HepG2 (cell line): ENCODE data around the gene VAC14. TPM values are rescaled to one million over a fixed set of nuclear protein-coding genes. Genes with fewer than 3 reads are reported as not detected.

ENCODE experiments used
- ATAC-seq: fragments of 200-7000 bp; cut with Tn5 transposase; 3 replicates; pipeline ENCODE4 v1.9.1; 2020; ENCODE audit warnings: mild to moderate bottlenecking, moderate library complexity
- BruUV-seq: library from RNA; stranded (reverse); fragments of 400-500 nt; replicated peaks from 2 replicates; lab custom pipeline; 2021; lab: Mats Ljungman, UMichigan
- CTCF ChIA-PET: fragments of 300-600 bp; formaldehyde crosslinking; extraction: SDS; loops from one replicate; lab custom pipeline; 2021; ENCODE audit warnings: low total read pairs, inconsistent platforms, low intra/inter-chr PET ratio; lab: Yijun Ruan, JAX
- POLR2A ChIA-PET: fragments of 350-600 bp; sonication (Branson Sonifier 250); formaldehyde crosslinking; loops from one replicate; lab custom pipeline; 2020; ENCODE audit warnings: antibody characterized with exemption, inconsistent platforms; lab: Yijun Ruan, JAX
- DNase-seq: peaks from one replicate; pipeline ENCODE4 v3.0.0-alpha.2; 2015; ENCODE audit warnings: low spot score
- FAIRE-seq: peaks from 3 replicates; lab custom pipeline; 2011; peaks lifted over from hg19 to GRCh38; lab: Jason Lieb, UNC
- H2AFZ ChIP-seq: one replicate; pipeline ENCODE4 v1.6.1; 2011; ENCODE audit warnings: low read length, inconsistent platforms
- H3K27ac ChIP-seq: fragments of 300-600 bp; 3 replicates; pipeline ENCODE4 v1.8.0; 2011; ENCODE audit warnings: mixed run types, mild to moderate bottlenecking, mixed read lengths, low read length, inconsistent platforms; ENCODE audit not compliant: insufficient read depth; ENCODE audit errors: extremely low read length
- H3K27me3 ChIP-seq, 2 experiments: fragments of 200-600 bp in 1 of 2; 2 replicates in 1 of 2; 3 replicates in 1 of 2; pipeline versions ENCODE4 v1.6.0 to v1.8.0; 2011; ENCODE audit warnings: low read length in 2 of 2, mild to moderate bottlenecking in 2 of 2, moderate library complexity in 2 of 2, inconsistent platforms in 1 of 2; ENCODE audit not compliant: insufficient read depth in 2 of 2, control insufficient read depth in 1 of 2
- H3K36me3 ChIP-seq, 2 experiments: fragments of 200-600 bp in 1 of 2; replicated peaks in 1 of 2; 2 replicates in 1 of 2; 3 replicates in 1 of 2; pipeline versions ENCODE4 v1.5.1 to v1.8.0; 2011; ENCODE audit warnings: low read length in 2 of 2, inconsistent platforms in 1 of 2; ENCODE audit not compliant: insufficient read depth in 2 of 2, control insufficient read depth in 1 of 2
- H3K4me1 ChIP-seq: 2 replicates; pipeline ENCODE4 v1.5.1; 2012; ENCODE audit warnings: low read length, inconsistent platforms; ENCODE audit not compliant: insufficient read depth
- H3K4me2 ChIP-seq: 2 replicates; pipeline ENCODE4 v1.6.0; 2011; ENCODE audit warnings: low read depth, low read length, inconsistent platforms
- H3K4me3 ChIP-seq, 3 experiments: fragments of 200-600 bp in 1 of 3; sonication (generic), shearing (Covaris generic) in 1 of 3; replicated peaks in 1 of 3; 2 replicates each; pipeline ENCODE4 v1.5.1; 2011 to 2016; ENCODE audit warnings: low read length in 3 of 3, inconsistent platforms in 2 of 3, low read depth in 2 of 3, mild to moderate bottlenecking in 2 of 3, control low read depth in 1 of 3, mixed read lengths in 1 of 3; ENCODE audit not compliant: insufficient read depth in 1 of 3
- H3K79me2 ChIP-seq: one replicate; pipeline ENCODE4 v1.6.1; 2011; ENCODE audit warnings: low read length, inconsistent platforms; ENCODE audit not compliant: insufficient read depth
- H3K9ac ChIP-seq: 2 replicates; pipeline ENCODE4 v1.6.0; 2011; ENCODE audit warnings: mild to moderate bottlenecking, low read depth, low read length, inconsistent platforms; ENCODE audit not compliant: insufficient read depth
- H3K9me3 ChIP-seq: 2 replicates; pipeline ENCODE4 v1.5.1; 2012; ENCODE audit warnings: mild to moderate bottlenecking, low read length
- H4K20me1 ChIP-seq: 2 replicates; pipeline ENCODE4 v1.6.0; 2011; ENCODE audit warnings: inconsistent platforms, mild to moderate bottlenecking, low read length, moderate library complexity; ENCODE audit not compliant: insufficient read depth
- HNRNPL ChIP-seq: fragments of 200-400 bp; formaldehyde crosslinking; IDR thresholded peaks from 2 replicates; pipeline ENCODE4 v1.6.1; 2017; ENCODE audit warnings: mild to moderate bottlenecking, low read depth, low read length
- JUNB ChIP-seq: sonication (generic); formaldehyde crosslinking; IDR thresholded peaks from 2 replicates; pipeline ENCODE4 v1.8.0; 2022; ENCODE audit warnings: missing genetic modification reagents, mild to moderate bottlenecking, borderline replicate concordance
- KDM6A ChIP-seq: IDR thresholded peaks from 2 replicates; pipeline ENCODE4 v1.6.1; 2016; ENCODE audit warnings: low read depth
- PCBP2 ChIP-seq: fragments of 200-400 bp; formaldehyde crosslinking; optimal IDR thresholded peaks from 2 replicates; pipeline ENCODE3; 2018; ENCODE audit warnings: low read length, low read depth; ENCODE audit not compliant: poor library complexity, severe bottlenecking
- POLR2G ChIP-seq: fragments of 200-400 bp; formaldehyde crosslinking; IDR thresholded peaks from 2 replicates; pipeline ENCODE4 v1.6.1; 2018; ENCODE audit warnings: mild to moderate bottlenecking, low read depth, low read length, moderate library complexity
- ZFP90 ChIP-seq: sonication (generic); formaldehyde crosslinking; IDR thresholded peaks from 2 replicates; pipeline ENCODE4 v1.8.0; 2022; ENCODE audit warnings: missing genetic modification reagents, mild to moderate bottlenecking, inconsistent platforms, borderline replicate concordance
- ZNF570 ChIP-seq: sonication (generic); formaldehyde crosslinking; IDR thresholded peaks from 2 replicates; pipeline ENCODE4 v1.4.0; 2020; ENCODE audit warnings: mild to moderate bottlenecking, missing genetic modification reagents, borderline replicate concordance
- WGBS: methylation state at CpG from one replicate; pipeline ENCODE4 v1.1.6; 2017; ENCODE audit warnings: low lambda C conversion rate; 5-methylcytosine and 5-hydroxymethylcytosine counted together
- in situ Hi-C: cut with HindIII; loops from 2 replicates; pipeline ENCODE4 v1.10.0; 2017; ENCODE audit warnings: low pct_unique_long_range_greater_than_20kb; ENCODE audit not compliant: extremely low pct_ligation_motif_present
- intact Hi-C: fragments of 100-400 bp; cut with micrococcal nuclease; formaldehyde crosslinking; loops from one replicate; pipeline ENCODE4 v1.10.0; 2022; ENCODE audit not compliant: unreplicated experiment
- polyA plus RNA-seq, 8 experiments: library from polyadenylated mRNA; depleted of rRNA in 3 of 8; stranded (reverse) in 7 of 8; unstranded in 1 of 8; fragments of >200 nt; fragmentation: Illumina TruSeq in 4 of 8; extraction: Trizol in 4 of 8; gene quantifications; 2 replicates each; pipeline versions ENCODE4 v1.2.1 to v1.2.3, GENCODE V29; 2011 to 2016; ENCODE audit warnings: low read depth in 4 of 8, missing spikeins in 1 of 8, mixed read lengths in 1 of 8; ENCODE audit not compliant: insufficient read depth in 1 of 8
- total RNA-seq, 5 experiments: library from RNA; depleted of rRNA; stranded (reverse); fragments of >200 nt; fragmentation: Illumina TruSeq; extraction: Trizol; gene quantifications; 2 replicates each; pipeline ENCODE4 v1.2.3, GENCODE V29; 2016; ENCODE audit warnings: low read depth in 1 of 5
- TF ChIP-seq, protein P1 (sequence below): sonication (generic); formaldehyde crosslinking; IDR thresholded peaks from 2 replicates; pipeline ENCODE4 v1.4.0; 2020; ENCODE audit warnings: missing genetic modification reagents
- TF ChIP-seq, protein P2 (sequence below): sonication (generic); formaldehyde crosslinking; IDR thresholded peaks from 2 replicates; pipeline ENCODE4 v1.4.0; 2020; ENCODE audit warnings: low read depth, mild to moderate bottlenecking, missing genetic modification reagents
- TF ChIP-seq, protein P3 (sequence below): sonication (generic); formaldehyde crosslinking; IDR thresholded peaks from 2 replicates; pipeline ENCODE4 v1.4.0; 2020; ENCODE audit warnings: missing genetic modification reagents

VAC14 gene
- total and polyA plus RNA-seq, 2 of the 13 experiments (the other 11 are each of a cell fraction or from before 2014, with no cell fraction given), result 23.5 to 24.6 TPM

DNA sequence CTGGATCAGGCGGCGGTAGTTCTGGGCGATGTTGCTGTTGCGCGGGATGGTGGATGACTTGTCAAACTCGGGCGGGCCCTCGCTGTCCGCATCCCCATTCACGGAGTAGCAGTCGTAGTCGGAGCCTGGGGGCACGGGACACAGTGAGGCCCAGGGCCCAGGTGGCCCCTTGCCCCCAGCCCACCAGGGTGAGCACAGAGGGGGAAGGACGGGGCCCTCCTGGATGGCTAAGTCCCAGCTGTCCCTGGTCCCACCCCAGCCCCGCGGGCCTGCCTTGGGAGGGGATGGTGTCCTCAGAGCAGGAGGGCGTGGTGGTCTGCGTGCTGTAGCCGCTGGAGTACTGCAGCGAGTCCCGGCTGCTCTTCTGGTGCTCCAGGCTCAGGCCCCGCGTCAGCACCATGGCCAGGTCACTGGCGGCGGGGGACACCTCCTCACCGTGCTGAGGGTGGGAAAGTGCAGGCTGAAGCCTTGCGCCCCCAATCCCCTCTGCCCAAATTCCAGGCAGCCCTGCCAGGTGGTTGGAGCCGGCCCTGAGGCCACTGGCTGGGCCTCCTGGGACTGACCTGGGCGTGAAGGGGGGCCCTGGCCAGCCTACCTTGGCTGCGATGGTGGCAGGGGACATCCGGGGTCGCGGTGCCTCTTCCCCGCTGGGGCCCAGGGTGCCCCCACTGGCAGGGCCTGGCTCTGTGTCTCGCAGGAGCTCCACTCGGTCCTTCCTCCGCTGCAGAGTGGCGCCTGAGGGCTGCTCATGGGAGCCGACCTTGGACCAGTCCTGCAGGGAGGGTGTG is 136.4 kb downstream of the VAC14 start (continued):
- TF ChIP-seq ZFP90 (no peak), POLR2G (peak; percentile 62; the same call in 1 of the 2 replicates), PCBP2 (no peak)
- TF ChIP-seq, protein P1, sequence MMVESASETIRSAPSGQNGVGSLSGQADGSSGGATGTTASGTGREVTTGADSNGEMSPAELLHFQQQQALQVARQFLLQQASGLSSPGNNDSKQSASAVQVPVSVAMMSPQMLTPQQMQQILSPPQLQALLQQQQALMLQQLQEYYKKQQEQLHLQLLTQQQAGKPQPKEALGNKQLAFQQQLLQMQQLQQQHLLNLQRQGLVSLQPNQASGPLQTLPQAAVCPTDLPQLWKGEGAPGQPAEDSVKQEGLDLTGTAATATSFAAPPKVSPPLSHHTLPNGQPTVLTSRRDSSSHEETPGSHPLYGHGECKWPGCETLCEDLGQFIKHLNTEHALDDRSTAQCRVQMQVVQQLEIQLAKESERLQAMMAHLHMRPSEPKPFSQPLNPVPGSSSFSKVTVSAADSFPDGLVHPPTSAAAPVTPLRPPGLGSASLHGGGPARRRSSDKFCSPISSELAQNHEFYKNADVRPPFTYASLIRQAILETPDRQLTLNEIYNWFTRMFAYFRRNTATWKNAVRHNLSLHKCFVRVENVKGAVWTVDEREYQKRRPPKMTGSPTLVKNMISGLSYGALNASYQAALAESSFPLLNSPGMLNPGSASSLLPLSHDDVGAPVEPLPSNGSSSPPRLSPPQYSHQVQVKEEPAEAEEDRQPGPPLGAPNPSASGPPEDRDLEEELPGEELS (CRISPR knock-in tag), result no peak
- TF ChIP-seq, all 625 proteins: peak for 20

DNA sequence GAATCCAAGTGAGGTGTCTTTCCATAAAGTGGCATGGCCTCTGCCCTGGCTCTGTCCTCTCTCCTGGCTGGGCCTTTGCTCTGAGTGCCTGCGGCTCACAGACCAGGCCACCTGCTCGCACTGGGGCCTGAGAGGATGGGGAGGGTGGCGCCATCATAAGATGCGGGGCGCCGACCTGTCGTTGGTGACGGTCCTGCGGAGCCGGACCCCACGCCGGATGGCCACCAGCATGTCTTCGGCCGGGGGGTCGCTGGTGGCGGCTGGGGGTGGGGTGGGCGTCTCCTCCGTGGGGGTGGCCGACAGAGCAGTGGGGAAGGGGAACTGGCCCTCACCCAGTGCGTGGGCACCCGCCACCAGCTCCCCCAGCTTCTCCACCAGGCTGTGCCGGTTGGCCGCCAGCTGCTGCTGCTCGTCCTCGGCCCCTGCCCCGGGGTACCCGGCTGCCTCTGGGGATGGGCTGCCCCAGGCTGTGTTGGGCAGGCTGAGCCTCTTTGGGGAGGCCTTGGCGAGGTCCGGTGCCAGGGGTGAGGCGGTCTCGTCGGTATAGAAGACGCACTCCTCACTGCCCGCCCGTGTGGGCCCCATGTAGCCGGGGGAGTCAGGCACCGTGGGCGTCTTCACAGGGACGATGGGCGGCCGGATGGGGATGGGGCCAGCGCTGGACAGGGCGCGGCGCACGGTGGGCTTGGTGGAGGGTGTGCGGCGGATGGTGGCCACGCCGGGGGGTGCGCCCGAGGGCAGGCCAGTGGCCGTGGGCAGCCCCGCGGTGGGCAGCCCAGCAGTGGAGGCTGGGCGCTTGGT is 137.2 kb downstream of the VAC14 start:
- H3K9ac ChIP-seq, result no peak overlapping the region
- no peak overlapping the region for H3K4me2 ChIP-seq
- H3K27ac ChIP-seq, result no peak overlapping the region
- 0 out of 2 replicates have a peak, but pooled peaks cover 8% of the 10 kb centered on the region for H3K4me1 ChIP-seq
- no peak overlapping the region for H3K4me3 ChIP-seq
- DNase-seq, result no peak
- ChIA-PET CTCF (no interaction called here), POLR2A (interaction anchor here (0.8 to 2.7 kb wide), 4 partner anchors 12 to 61 kb away, joined by 4 to 16 read pairs (median 10); no protein-coding TSS in a partner anchor)
- WGBS, result 96% methylated on average over 38 of the region's 56 CpGs
- no peak for FAIRE-seq
- peaks cover 25% of the 10 kb centered on the region; the same call in 1 of the 2 replicates for H4K20me1 ChIP-seq
- no peak overlapping the region for H2AFZ ChIP-seq
- ATAC-seq, result no peak
- H3K27me3 ChIP-seq, result no peaks in the 10 kb centered on the region
- peaks cover 33 to 58% of the 10 kb centered on the region in 2 experiments for H3K36me3 ChIP-seq
- peaks cover 3% of the 10 kb centered on the region for H3K79me2 ChIP-seq
- in situ Hi-C loops, result no loop called here
- BruUV-seq, result no TSS peak
- no peaks in the 10 kb centered on the region for H3K9me3 ChIP-seq
- intact Hi-C loops, result no loop called here
- TF ChIP-seq ZNF570 (CRISPR knock-in tag) (no peak), KDM6A (no peak), HNRNPL (0 out of 2 replicates have a peak, but pooled peaks have one; percentile 60), JUNB (CRISPR knock-in tag) (no peak)
- TF ChIP-seq, protein P2, sequence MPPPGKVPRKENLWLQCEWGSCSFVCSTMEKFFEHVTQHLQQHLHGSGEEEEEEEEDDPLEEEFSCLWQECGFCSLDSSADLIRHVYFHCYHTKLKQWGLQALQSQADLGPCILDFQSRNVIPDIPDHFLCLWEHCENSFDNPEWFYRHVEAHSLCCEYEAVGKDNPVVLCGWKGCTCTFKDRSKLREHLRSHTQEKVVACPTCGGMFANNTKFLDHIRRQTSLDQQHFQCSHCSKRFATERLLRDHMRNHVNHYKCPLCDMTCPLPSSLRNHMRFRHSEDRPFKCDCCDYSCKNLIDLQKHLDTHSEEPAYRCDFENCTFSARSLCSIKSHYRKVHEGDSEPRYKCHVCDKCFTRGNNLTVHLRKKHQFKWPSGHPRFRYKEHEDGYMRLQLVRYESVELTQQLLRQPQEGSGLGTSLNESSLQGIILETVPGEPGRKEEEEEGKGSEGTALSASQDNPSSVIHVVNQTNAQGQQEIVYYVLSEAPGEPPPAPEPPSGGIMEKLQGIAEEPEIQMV, result no peak
- TF ChIP-seq, protein P3, sequence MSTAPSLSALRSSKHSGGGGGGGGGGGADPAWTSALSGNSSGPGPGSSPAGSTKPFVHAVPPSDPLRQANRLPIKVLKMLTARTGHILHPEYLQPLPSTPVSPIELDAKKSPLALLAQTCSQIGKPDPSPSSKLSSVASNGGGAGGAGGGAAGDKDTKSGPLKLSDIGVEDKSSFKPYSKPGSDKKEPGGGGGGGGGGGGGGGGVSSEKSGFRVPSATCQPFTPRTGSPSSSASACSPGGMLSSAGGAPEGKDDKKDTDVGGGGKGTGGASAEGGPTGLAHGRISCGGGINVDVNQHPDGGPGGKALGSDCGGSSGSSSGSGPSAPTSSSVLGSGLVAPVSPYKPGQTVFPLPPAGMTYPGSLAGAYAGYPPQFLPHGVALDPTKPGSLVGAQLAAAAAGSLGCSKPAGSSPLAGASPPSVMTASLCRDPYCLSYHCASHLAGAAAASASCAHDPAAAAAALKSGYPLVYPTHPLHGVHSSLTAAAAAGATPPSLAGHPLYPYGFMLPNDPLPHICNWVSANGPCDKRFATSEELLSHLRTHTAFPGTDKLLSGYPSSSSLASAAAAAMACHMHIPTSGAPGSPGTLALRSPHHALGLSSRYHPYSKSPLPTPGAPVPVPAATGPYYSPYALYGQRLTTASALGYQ (CRISPR knock-in tag), result no peak
